Measurements from ENCODE around the gene TGIF2. TPM values are rescaled to one million over a fixed set of nuclear protein-coding genes. Genes with fewer than 3 reads are reported as not detected.

TGIF2 gene
- total RNA-seq, 1 experiment from 2014 or later = 71.1 TPM

GRCh38 chr20:36605399-36606157 is 32.2 kb downstream of the TGIF2 start, which contains the start of gene RAB5IF (continued):
- TF ChIP-seq TEAD1 (CRISPR knock-in tag; IDR thresholded peaks at IDR 0.05) (peak; percentile 86), ZNF396 (CRISPR knock-in tag; IDR thresholded peaks at IDR 0.05; ENCODE audit: borderline replicate concordance) (no peak), USF2 (CRISPR knock-in tag; IDR thresholded peaks at IDR 0.05) (no peak), AFF4 (CRISPR knock-in tag; IDR thresholded peaks at IDR 0.05; ENCODE audit: borderline replicate concordance) (no peak), ZBTB21 (CRISPR knock-in tag; IDR thresholded peaks at IDR 0.05; ENCODE audit: borderline replicate concordance) (peak; percentile 76; the same call in 1 of the 2 replicates), NFATC4 (CRISPR knock-in tag; IDR thresholded peaks at IDR 0.05) (no peak), IRF2 (CRISPR knock-in tag; IDR thresholded peaks at IDR 0.05; ENCODE audit: borderline replicate concordance, low read depth) (no peak), JAZF1 (CRISPR knock-in tag; IDR thresholded peaks at IDR 0.05) (no peak), ELF4 (CRISPR knock-in tag; IDR thresholded peaks at IDR 0.05; ENCODE audit: low read depth) (no peak), CBFB (CRISPR knock-in tag; IDR thresholded peaks at IDR 0.05; ENCODE audit: low read depth) (peak; percentile 82; the same call in 1 of the 2 replicates), ESRRA (CRISPR knock-in tag; IDR thresholded peaks at IDR 0.05; ENCODE audit: borderline replicate concordance) (peak; percentile 32; the same call in 1 of the 2 replicates), SOX15 (CRISPR knock-in tag; IDR thresholded peaks at IDR 0.05) (no peak), TP53 (CRISPR knock-in tag; IDR thresholded peaks at IDR 0.05) (no peak), ZNF219 (CRISPR knock-in tag; IDR thresholded peaks at IDR 0.05; ENCODE audit: borderline replicate concordance) (no peak), SP1 (CRISPR knock-in tag; conservative IDR thresholded peaks at IDR 0.05) (peak; percentile 99), CREB1 (CRISPR knock-in tag; IDR thresholded peaks at IDR 0.05) (peak; percentile 89), PREB (CRISPR knock-in tag; IDR thresholded peaks at IDR 0.05; ENCODE audit: borderline replicate concordance) (no peak; the same call in 1 of the 2 replicates)
- TF ChIP-seq, protein P1, sequence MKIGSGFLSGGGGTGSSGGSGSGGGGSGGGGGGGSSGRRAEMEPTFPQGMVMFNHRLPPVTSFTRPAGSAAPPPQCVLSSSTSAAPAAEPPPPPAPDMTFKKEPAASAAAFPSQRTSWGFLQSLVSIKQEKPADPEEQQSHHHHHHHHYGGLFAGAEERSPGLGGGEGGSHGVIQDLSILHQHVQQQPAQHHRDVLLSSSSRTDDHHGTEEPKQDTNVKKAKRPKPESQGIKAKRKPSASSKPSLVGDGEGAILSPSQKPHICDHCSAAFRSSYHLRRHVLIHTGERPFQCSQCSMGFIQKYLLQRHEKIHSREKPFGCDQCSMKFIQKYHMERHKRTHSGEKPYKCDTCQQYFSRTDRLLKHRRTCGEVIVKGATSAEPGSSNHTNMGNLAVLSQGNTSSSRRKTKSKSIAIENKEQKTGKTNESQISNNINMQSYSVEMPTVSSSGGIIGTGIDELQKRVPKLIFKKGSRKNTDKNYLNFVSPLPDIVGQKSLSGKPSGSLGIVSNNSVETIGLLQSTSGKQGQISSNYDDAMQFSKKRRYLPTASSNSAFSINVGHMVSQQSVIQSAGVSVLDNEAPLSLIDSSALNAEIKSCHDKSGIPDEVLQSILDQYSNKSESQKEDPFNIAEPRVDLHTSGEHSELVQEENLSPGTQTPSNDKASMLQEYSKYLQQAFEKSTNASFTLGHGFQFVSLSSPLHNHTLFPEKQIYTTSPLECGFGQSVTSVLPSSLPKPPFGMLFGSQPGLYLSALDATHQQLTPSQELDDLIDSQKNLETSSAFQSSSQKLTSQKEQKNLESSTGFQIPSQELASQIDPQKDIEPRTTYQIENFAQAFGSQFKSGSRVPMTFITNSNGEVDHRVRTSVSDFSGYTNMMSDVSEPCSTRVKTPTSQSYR (CRISPR knock-in tag; IDR thresholded peaks at IDR 0.05) = no peak
- TF ChIP-seq, protein P2, sequence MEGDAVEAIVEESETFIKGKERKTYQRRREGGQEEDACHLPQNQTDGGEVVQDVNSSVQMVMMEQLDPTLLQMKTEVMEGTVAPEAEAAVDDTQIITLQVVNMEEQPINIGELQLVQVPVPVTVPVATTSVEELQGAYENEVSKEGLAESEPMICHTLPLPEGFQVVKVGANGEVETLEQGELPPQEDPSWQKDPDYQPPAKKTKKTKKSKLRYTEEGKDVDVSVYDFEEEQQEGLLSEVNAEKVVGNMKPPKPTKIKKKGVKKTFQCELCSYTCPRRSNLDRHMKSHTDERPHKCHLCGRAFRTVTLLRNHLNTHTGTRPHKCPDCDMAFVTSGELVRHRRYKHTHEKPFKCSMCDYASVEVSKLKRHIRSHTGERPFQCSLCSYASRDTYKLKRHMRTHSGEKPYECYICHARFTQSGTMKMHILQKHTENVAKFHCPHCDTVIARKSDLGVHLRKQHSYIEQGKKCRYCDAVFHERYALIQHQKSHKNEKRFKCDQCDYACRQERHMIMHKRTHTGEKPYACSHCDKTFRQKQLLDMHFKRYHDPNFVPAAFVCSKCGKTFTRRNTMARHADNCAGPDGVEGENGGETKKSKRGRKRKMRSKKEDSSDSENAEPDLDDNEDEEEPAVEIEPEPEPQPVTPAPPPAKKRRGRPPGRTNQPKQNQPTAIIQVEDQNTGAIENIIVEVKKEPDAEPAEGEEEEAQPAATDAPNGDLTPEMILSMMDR (IDR thresholded peaks at IDR 0.05) = peak; percentile 82
- TF ChIP-seq, protein P3, sequence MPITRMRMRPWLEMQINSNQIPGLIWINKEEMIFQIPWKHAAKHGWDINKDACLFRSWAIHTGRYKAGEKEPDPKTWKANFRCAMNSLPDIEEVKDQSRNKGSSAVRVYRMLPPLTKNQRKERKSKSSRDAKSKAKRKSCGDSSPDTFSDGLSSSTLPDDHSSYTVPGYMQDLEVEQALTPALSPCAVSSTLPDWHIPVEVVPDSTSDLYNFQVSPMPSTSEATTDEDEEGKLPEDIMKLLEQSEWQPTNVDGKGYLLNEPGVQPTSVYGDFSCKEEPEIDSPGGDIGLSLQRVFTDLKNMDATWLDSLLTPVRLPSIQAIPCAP (CRISPR knock-in tag; IDR thresholded peaks at IDR 0.05) = no peak
- TF ChIP-seq, protein P4, sequence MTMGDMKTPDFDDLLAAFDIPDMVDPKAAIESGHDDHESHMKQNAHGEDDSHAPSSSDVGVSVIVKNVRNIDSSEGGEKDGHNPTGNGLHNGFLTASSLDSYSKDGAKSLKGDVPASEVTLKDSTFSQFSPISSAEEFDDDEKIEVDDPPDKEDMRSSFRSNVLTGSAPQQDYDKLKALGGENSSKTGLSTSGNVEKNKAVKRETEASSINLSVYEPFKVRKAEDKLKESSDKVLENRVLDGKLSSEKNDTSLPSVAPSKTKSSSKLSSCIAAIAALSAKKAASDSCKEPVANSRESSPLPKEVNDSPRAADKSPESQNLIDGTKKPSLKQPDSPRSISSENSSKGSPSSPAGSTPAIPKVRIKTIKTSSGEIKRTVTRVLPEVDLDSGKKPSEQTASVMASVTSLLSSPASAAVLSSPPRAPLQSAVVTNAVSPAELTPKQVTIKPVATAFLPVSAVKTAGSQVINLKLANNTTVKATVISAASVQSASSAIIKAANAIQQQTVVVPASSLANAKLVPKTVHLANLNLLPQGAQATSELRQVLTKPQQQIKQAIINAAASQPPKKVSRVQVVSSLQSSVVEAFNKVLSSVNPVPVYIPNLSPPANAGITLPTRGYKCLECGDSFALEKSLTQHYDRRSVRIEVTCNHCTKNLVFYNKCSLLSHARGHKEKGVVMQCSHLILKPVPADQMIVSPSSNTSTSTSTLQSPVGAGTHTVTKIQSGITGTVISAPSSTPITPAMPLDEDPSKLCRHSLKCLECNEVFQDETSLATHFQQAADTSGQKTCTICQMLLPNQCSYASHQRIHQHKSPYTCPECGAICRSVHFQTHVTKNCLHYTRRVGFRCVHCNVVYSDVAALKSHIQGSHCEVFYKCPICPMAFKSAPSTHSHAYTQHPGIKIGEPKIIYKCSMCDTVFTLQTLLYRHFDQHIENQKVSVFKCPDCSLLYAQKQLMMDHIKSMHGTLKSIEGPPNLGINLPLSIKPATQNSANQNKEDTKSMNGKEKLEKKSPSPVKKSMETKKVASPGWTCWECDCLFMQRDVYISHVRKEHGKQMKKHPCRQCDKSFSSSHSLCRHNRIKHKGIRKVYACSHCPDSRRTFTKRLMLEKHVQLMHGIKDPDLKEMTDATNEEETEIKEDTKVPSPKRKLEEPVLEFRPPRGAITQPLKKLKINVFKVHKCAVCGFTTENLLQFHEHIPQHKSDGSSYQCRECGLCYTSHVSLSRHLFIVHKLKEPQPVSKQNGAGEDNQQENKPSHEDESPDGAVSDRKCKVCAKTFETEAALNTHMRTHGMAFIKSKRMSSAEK (CRISPR knock-in tag; IDR thresholded peaks at IDR 0.05; ENCODE audit: borderline replicate concordance) = no peak
